Measurements from ENCODE around the gene TET3. TPM values are rescaled to one million over a fixed set of nuclear protein-coding genes. Genes with fewer than 3 reads are reported as not detected.
A peak's percentile ranks its signal among the peaks of the same experiment; 100 is the strongest.

TET3 gene
- total and polyA plus RNA-seq, 2 of the 8 experiments (the other 6 are each of a cell fraction or from before 2014, with no cell fraction given): 4.5 to 21.1 TPM

DNA sequence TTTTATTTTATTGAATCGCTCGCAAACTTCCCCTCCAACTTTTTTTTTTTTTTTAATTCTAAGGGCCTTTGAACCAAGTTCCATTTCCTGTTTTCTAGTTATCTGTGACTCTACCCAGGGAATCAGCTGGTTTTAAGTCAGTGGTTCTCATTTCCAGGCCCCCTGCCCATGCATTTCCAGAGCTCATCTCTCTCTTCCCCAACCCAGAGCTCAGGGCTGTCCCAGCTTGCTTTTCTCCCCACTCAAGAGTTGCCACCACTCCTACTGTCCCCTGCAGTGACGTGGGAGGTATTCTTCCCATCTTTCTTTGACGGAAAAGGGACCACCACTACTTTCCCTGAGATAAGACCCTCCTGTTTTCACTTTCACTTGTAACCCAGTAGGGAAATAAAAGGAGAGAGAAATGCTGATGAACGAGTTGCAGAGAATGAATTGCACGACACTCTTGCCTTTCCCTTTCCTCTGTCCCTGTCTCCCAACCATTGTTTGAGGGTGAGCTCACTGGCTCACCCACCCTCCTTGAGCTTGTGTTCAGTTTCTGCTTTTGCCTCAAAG lies 42.1 kb downstream of the TET3 start:
- H3K79me2 ChIP-seq (ENCODE audit: control insufficient read depth in 1 of 2, insufficient read depth in 2 of 2, low read length in 2 of 2): peaks cover 0 to 74% of the 10 kb centered on the region in 2 experiments; a peak in 3 of 4 replicates
- H3K27me3 ChIP-seq (replicated peaks in 1 of 4; ENCODE audit: control insufficient read depth in 3 of 4, extremely low read depth in 1 of 4, insufficient read depth in 3 of 4, low read length in 3 of 4): no peaks in the 10 kb centered on the region
- H4K20me1 ChIP-seq (replicated peaks in 1 of 2; ENCODE audit: control insufficient read depth in 1 of 2, insufficient read depth in 2 of 2, low read length in 2 of 2): peaks cover 0 to 5% of the 10 kb centered on the region in 2 experiments
- H2BK120ac ChIP-seq (replicated peaks; ENCODE audit: low read depth, low read length): peak overlapping the region; percentile 9
- H3K23me2 ChIP-seq (ENCODE audit: low read depth, low read length): no peaks in the 10 kb centered on the region
- peak overlapping the region; percentile 56; the same call in 1 of the 2 replicates for H2BK12ac ChIP-seq (ENCODE audit: low read depth, low read length)
- WGBS, 2 experiments (ENCODE audit: extremely low coverage in 1 of 2, insufficient coverage in 1 of 2, insufficient read length in 1 of 2, insufficient replicate concordance in 2 of 2, low coverage in 1 of 2, low lambda C conversion rate in 2 of 2, missing lambda C conversion rate in 1 of 2): 26% methylated on average over 6 of the region's 6 CpGs; no CpG with 5 or more reads in 1 of the 2 experiments
- peaks cover 11% of the 10 kb centered on the region for H3K79me1 ChIP-seq (ENCODE audit: low read depth, low read length)
- H4K91ac ChIP-seq (replicated peaks; ENCODE audit: insufficient read length, low read length): peak overlapping the region; percentile 90
- H3K14ac ChIP-seq (ENCODE audit: insufficient read length): peak overlapping the region; percentile 43
- peak overlapping the region; percentile 87 for H2AK5ac ChIP-seq (ENCODE audit: low read depth, low read length)
- peak; percentile 28 for FAIRE-seq
- H2BK5ac ChIP-seq (ENCODE audit: low read depth, low read length): peak overlapping the region; percentile 95; the same call in 1 of the 2 replicates
- no peak overlapping the region for H3K23ac ChIP-seq (ENCODE audit: insufficient read length)
- no peak overlapping the region for H2AFZ ChIP-seq (ENCODE audit: low read length)
- peaks cover 13 to 24% (median 17%) of the 10 kb centered on the region in 4 experiments for H3K4me1 ChIP-seq (replicated peaks in 1 of 4; ENCODE audit: control insufficient read depth in 3 of 4, insufficient read depth in 4 of 4, low read length in 3 of 4)
- POLR2A ChIA-PET (ENCODE audit: partially characterized antibody): interaction anchor here (0.7 to 3.0 kb wide), 7 partner anchors 9 to 40 kb away, joined by 3 to 16 read pairs (median 5); no protein-coding TSS in a partner anchor
- H3K56ac ChIP-seq (replicated peaks; ENCODE audit: insufficient read length, low read depth, low read length): no peak overlapping the region
- CTCF ChIA-PET (ENCODE audit: partially characterized antibody): interaction anchor here (0.6 to 0.7 kb wide), 2 partner anchors 23 to 123 kb away, joined by 4 to 5 read pairs; no protein-coding TSS in a partner anchor
- H2BK15ac ChIP-seq (ENCODE audit: low read length): 0 out of 2 replicates have a peak overlapping the region, but pooled peaks have one; percentile 65
- H3K9ac ChIP-seq (replicated peaks in 1 of 4; ENCODE audit: extremely low read depth in 1 of 4, low read depth in 3 of 4, low read length in 3 of 4): no peak overlapping the region
- peak overlapping the region; percentile 54 for H3K27ac ChIP-seq (ENCODE audit: low read depth, low read length)
- H3K9me3 ChIP-seq (ENCODE audit: insufficient read depth in 2 of 2, low read depth in 1 of 2, low read length in 1 of 2): peaks cover 0 to 7% of the 10 kb centered on the region in 2 experiments; a peak in 1 of 4 replicates
- H3K4ac ChIP-seq (replicated peaks; ENCODE audit: insufficient read length, low read depth, low read length): peak overlapping the region; percentile 6
- H4K5ac ChIP-seq (ENCODE audit: insufficient read length, low read depth, low read length): peak overlapping the region; percentile 86
- no peak for TF ChIP-seq SIN3A (conservative IDR thresholded peaks at IDR 0.05 in 1 of 2, IDR thresholded peaks at IDR 0.05 in 1 of 2; ENCODE audit: low read depth in 1 of 2, low read length in 2 of 2)
- TF ChIP-seq, protein P1, sequence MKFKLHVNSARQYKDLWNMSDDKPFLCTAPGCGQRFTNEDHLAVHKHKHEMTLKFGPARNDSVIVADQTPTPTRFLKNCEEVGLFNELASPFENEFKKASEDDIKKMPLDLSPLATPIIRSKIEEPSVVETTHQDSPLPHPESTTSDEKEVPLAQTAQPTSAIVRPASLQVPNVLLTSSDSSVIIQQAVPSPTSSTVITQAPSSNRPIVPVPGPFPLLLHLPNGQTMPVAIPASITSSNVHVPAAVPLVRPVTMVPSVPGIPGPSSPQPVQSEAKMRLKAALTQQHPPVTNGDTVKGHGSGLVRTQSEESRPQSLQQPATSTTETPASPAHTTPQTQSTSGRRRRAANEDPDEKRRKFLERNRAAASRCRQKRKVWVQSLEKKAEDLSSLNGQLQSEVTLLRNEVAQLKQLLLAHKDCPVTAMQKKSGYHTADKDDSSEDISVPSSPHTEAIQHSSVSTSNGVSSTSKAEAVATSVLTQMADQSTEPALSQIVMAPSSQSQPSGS (IDR thresholded peaks at IDR 0.05; ENCODE audit: low read length): no peak
- no peak for TF ChIP-seq CREB1 (IDR thresholded peaks at IDR 0.05)
- peak overlapping the region; percentile 96 for H3K18ac ChIP-seq (ENCODE audit: extremely low read depth, low read length)
- DNase-seq (ENCODE audit: low read depth in 1 of 2, low spot score in 2 of 2): no peak
- H3K4me2 ChIP-seq (ENCODE audit: insufficient read depth in 1 of 2, low read depth in 2 of 2, low read length in 2 of 2): peak overlapping the region; percentile 57 to 89
- no peak overlapping the region for H4K8ac ChIP-seq (ENCODE audit: extremely low read depth, insufficient read depth, low read length)
- H2BK20ac ChIP-seq (ENCODE audit: low read length): peak overlapping the region; percentile 16; the same call in 1 of the 2 replicates
- peak overlapping the region in 2 of 4 experiments; percentile 8 to 23; a peak in 3 of 8 replicates for H3K4me3 ChIP-seq (ENCODE audit: extremely low read depth in 1 of 4, insufficient read depth in 2 of 4, low read depth in 3 of 4, low read length in 4 of 4)
- no peaks in the 10 kb centered on the region for H3K36me3 ChIP-seq (ENCODE audit: control insufficient read depth in 2 of 4, insufficient read depth in 4 of 4, low read length in 3 of 4)

Measured in H1 (cell line).